Measurements from ENCODE around the gene FGF1. TPM values are rescaled to one million over a fixed set of nuclear protein-coding genes. Genes with fewer than 3 reads are reported as not detected.

Gene FGF1
- total RNA-seq, 1 donor from 2014 or later: 0.20 TPM

DNA sequence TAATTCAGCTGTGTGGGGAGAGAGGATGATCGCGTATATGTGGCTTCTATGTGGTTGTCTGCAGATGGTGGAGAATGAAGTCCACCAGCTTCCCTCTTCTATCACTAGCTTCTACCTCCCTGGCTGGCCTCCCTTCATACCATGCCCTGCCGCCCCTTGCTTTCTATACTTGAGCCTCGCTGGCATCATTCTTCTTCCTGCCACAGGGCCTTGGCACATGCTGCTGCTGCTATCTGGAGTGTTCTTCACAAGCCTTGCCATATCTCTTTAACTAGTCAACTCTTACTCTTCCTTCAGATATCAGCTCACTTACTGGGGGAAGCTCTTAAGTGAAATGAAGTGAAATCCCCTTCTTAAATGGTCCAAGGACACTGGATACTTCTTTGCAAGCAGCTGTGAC is 100.4 kb downstream of the FGF1 start:
- no peak for DNase-seq (ENCODE audit: low read depth in 2 of 2)

- no peak for DNase-seq (ENCODE audit: low read depth in 2 of 2)
These were observed 101.0 kb downstream of the FGF1 start for GRCh38 chr5:142584891-142585290.

DNA sequence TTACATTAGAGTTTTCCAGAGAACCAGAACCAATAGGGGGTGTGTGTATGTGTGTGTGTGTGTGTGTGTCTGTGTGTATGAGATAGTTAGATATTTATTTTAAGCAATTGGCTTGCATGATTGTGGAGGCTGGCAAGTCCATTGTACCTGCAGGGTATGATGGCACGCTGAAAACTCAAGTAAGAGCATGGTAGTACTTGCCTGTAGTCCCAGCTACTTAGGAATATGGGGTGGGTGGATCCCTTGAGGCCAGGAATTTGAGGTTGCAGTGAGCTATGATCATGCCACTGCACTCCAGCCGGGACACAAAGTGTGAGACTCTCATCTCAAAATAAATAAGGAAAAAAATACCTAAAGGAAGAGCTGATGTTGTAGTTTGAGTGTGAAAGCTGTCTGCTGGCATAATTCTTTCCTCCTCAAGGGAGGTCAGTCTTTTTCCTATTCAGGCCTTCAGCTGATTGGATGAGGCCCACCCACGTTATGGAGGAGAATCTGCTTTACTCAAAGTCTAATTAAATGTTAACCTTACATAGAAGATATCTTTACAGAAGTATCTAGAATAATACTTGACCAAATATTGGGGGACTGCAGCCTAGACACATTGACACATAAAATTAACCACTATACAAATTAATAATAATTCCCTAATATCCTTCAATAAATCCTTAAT is 107.6 kb downstream of the FGF1 start:
- no peak for DNase-seq (ENCODE audit: low read depth in 2 of 2)

- no peak for DNase-seq (ENCODE audit: low read depth in 2 of 2)
These were observed 109.1 kb downstream of the FGF1 start for GRCh38 chr5:142576804-142577203.

DNA sequence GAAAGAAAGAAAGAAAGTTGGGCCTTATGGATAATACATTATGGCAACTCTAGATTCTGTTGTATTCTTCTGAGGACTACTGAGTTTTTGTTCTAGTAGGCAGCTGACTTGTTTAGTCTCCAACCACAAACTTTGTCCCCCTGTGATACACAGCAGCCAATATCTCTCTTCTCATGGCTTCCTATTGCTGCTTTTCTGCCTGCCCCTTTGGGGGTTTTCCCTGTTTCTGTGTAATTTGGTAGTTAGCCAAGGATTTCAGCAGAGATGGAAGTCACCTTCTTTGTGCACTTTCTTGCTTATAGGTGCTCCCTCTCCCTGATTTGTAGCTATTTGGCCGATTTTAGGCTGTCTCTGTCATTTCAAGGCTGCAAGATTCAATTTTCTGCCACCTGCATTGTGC is 109.6 kb downstream of the FGF1 start:
- no peak for DNase-seq (ENCODE audit: low read depth in 2 of 2)

DNA sequence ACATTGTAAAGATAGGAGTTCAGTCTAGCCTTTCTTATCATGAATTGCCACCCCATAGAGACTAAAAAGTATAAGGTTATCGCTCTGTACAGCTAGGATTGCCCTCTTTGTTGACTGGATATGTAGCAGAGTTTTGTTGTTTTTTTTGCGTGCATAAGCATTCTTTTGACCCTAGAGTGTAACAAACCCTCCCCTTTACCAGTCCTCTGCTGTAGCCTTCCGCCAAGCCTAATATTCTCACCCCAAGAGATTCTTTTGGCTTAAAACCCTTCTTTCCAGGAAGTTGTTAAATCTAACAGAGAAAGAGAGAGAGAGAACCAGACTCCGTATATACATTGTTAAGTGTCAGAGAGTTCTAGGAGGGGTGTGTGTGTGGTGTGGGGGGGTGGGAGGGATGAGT is 113.9 kb downstream of the FGF1 start:
- no peak for DNase-seq (ENCODE audit: low read depth in 2 of 2)

GRCh38 chr5:142571371-142571770 is 114.5 kb downstream of the FGF1 start:
- DNase-seq (ENCODE audit: low read depth in 2 of 2): no peak

GRCh38 chr5:142569905-142570304 is 116.0 kb downstream of the FGF1 start:
- no peak for DNase-seq (ENCODE audit: low read depth in 2 of 2)

- DNase-seq (ENCODE audit: low read depth in 2 of 2): no peak
These were observed 116.9 kb downstream of the FGF1 start for GRCh38 chr5:142568996-142569335.

DNA sequence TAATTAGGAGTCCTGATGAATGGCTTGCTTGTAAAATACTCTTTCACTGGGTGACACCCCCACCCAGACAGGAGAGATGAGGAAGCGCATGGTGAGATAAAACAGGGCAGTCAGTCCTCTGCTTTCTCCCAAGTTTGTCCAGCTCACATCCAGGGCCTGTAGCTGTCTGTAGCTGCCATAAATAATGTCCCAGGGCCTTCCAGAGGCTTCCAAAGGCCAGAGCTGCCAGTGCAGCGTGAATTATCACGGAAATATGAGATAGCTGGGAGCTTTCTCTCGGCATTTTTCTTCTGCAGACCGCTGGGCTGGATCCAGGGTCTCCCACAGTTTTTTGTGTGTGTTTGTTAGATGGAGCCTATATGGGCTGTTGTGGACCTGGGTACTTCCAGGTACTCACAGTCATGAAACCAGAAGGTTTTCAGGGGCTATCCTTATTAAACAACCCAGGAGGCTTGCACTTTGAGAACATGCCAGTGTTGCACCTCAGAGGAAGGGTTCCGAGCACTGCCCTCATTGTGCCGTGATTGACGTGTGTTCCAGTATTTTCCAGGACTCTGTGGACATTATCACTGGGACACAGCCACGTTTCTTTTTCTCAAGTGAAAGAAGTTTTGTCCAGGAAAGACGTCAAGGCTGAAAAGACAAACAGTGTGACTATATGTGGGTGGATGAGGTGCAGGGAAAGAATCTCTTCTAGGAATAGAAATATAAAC is 117.5 kb downstream of the FGF1 start:
- peak in 1 of 2 donors; percentile 14 for DNase-seq (ENCODE audit: low read depth in 2 of 2)

DNA sequence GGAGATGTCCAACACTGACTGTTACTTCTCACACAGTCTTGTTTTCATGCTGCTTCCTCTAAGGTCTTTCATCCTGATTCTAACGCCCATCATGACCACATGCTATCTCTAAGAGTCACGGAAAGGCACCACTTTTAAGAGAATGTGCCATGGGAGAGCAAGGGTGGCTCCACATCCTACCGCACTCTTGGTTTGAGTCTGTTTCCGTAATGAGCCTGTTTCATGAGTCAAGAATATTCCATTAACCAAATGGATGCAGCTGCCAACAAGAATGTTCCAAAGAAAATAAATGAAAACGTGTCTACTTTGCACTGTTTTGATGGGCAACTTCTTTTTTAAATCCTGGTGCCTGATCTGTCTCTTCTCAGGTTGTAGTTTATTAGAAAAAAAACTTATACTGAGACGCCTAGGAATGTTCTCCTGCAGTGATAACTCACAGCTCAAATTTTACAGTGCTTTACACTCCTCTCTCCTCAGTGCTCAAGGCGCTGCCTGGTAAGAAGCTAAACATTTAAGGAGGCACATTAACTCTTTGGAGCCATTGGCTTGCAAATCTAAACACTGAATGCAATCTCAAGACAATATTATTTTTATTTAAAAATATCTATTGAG is 124.3 kb downstream of the FGF1 start:
- peak; percentile 31 to 49 for DNase-seq (ENCODE audit: low read depth in 2 of 2)

DNA sequence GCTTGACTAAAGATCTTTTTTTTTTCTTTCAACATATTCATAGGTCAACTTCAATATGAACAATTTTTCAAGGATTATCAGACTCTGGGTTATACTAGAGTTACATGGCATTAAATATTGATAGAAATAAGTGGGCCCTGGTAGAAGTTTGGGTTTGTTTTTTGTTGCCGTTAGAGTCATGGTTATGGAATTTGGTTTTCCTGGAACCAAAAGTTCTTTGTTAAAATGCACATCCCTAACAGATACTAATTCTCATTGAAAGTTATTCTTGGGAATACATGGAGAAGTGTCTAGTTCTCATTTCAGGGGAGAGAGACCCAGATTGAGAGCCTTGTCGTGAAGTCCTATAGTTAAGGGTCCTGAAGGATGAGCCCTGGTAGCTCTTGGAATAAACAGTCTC is 124.9 kb downstream of the FGF1 start:
- DNase-seq (ENCODE audit: low read depth in 2 of 2): no peak

DNA sequence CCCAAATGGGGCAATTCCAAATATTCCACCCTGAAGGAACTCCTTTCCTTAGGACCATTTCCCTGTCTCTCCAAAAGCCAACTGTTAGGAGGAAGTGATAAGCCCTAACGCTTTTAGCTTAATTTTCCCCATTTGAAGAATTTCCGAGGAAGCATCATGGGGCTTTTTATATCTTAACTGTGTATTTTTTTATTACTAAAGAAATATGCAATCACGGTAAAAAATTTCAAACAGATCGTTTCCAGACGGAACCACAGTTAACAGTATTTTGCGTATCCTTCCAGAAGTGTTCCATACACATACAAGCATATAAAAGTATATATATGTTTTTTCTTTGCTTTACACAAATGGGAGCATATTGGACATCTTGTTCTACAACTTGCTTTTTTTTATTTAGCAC is 133.8 kb downstream of the FGF1 start:
- DNase-seq (ENCODE audit: low read depth in 2 of 2): no peak

- DNase-seq (ENCODE audit: low read depth in 2 of 2): peak; percentile 42 to 46
These were observed 134.4 kb downstream of the FGF1 start for GRCh38 chr5:142551338-142552067.

GRCh38 chr5:142550471-142550870 is 135.4 kb downstream of the FGF1 start:
- no peak for DNase-seq (ENCODE audit: low read depth in 2 of 2)

GRCh38 chr5:142549834-142550233 is 136.1 kb downstream of the FGF1 start:
- DNase-seq (ENCODE audit: low read depth in 2 of 2): no peak

GRCh38 chr5:142548739-142549275 is 137.1 kb downstream of the FGF1 start:
- DNase-seq (ENCODE audit: low read depth in 2 of 2): peak; percentile 93 to 97

DNA sequence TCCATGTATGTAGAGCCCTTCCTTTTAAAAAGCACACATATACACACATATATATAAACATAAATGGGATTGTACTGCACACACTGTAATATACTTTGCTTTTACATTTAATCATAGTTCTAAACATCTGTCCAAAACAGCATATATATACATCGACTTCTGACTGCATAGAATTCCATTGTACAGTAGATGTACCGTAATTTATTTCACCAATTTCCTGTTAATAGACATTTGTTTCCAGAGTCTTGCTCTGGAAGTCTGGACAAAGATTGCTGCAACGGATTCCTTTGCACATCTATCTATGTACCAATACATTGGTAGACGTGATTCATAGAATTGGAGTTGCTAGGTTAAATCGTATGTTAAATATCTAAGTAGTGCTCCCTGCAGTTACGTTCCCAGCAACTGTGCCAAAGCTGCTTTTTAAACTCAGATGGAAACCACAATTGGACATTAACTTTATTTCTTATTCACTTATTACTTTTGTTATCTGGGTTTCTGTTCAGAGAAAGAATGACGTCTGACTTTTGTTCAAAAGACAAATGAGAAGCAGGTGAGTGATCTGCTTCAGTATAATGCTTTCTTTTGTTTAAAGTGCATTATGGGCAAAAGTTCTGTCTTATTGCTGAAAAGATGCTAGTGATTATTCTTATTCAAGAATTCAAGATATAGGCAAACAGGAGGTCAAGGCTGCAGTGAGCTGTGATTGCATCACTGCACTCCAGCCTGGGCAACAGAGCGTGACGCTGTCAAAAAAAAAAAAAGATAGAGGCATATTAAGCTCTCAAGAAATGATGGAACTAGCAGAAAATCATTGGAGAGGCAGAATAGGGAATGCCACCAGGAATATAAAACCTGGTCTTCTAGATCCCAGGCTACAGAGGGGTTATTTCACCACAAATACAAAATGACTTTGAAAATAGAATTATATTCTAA is 138.2 kb downstream of the FGF1 start:
- DNase-seq (ENCODE audit: low read depth in 2 of 2): no peak

DNA sequence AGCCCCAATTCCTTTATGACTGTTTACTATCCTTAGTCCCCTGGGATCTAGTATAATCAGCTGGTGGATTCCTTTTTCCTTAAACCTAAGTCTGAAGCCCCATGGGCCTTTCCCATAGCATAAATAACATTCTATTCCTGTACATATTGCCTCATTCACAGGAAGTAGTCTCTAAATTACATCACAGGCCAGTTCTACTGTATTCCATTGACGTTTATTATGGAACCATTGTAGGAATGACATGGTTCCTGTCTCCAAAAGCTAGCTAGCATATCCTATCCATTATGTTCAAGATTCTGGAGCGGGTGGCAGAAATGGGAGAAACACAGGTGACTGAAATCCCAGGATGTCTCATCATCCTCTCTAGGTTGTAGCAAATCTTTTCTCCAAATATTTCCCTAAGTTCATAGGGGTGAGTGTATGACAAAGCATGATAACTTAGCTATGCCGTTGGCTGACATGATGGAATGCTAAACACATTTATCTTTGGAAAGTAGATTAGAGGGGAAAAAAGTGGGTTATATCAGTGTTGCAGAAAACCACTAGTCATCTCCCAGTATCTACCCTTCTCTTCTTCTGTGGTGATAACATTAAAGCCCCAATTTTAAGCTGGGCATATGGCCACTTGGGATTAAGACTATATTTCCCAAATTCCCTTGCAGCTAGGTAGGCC is 140.1 kb downstream of the FGF1 start:
- peak; percentile 24 to 69 for DNase-seq (ENCODE audit: low read depth in 2 of 2)

GRCh38 chr5:142544946-142545649 is 140.8 kb downstream of the FGF1 start:
- DNase-seq (ENCODE audit: low read depth in 2 of 2): no peak
